ENCODE data around the gene CRISPLD2.
A peak's percentile ranks its signal among the peaks of the same experiment; 100 is the strongest.

Gene CRISPLD2

DNA sequence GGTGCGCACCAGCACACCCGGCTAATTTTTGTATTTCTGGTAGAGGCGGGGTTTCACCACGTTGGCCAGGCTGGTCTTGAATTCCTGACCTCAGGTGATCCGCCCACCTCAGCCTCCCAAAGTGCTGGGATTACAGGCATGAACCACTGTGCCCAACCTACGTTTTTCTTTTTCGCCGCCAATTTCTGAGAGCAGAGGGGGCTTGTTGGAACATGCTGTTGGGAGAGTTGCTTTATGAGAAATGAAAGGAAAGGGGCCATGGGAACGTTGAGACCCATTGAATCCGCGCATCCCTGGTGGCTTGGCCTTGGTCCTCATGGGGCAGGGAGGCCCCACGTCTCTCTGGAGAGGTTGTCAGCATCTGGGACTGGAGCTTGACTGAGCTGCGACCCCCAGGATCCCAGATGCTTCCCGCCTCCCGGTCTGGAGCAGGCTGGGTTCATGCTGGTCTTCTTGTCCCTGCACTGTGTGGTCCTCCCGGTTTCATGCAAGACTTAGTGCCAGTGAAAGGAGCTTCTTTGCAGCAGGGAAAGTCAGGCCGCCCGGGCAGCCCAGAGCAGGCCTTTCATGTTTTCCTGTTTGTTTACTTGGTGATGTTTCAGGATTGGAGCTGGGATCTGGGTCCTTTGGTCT is 22.8 kb downstream of the CRISPLD2 start:
- peak; percentile 40 for DNase-seq (ENCODE audit: low read depth)
- no peak overlapping the region for H3K4me3 ChIP-seq (ENCODE audit: low read length)
- TF ChIP-seq CTCF (IDR thresholded peaks at IDR 0.05; ENCODE audit: insufficient read depth, low read depth, low read length, missing control alignments): no peak

DNA sequence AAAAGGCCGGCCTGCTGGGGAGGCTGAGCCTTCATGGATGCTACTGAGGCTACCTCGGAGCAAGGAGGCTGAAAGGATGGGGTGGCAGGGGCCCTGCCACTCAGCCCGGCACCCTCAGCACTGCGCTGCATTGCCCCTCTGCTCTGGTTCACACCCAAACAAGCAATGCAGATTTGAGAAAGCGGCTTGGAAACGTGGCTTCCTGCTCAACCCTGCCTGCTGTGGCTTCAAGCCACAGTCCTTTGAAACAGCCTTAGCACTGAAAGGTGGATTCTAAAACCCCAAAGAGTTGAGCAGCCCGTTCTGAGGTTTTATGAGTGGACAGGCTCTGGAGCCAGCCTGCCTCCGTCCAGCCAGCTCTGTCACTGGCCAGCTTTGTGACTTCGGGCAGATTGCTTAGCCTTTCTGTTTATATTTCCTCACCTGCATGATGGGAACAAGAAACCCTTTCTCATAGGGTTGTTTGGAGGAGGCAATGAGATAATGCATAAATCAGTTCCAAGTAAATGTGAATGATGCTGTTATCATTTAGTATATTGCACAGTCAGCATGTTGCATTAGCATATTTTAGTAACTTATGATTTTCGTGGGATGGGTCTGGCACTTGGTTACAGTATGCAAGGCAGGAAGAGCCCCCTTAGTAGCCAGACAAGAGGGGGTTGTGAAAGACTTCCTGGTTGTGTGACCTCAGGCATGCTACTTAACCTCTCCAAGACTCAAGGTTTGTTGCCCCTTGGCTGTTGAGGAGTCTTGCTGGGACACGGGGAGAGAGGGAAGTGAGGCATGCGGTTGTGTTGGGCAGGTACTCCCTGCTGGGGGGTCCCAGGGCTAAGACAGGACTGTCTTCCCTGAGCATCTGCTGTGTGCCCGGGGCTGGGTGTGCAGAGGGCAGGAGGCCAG is 23.6 kb downstream of the CRISPLD2 start:
- H3K4me3 ChIP-seq (ENCODE audit: low read length): no peak overlapping the region
- DNase-seq (ENCODE audit: low read depth): no peak
- no peak for TF ChIP-seq CTCF (IDR thresholded peaks at IDR 0.05; ENCODE audit: insufficient read depth, low read depth, low read length, missing control alignments)

DNA sequence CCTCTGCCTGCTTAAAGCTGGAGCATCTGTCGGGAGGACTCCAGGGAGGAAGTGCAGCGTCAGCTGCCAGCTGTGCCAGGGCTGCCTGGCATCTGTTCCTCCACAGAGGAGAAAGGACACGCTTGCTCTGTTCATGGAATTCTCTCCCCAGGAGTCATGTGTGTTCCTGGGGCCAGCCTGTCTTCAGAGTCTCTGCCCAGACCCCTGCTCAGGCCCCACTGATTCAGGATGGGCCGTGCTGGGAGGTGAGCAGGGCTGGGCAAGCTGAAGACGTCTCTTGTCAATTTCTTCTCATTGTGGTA is 24.2 kb downstream of the CRISPLD2 start:
- H3K4me3 ChIP-seq (ENCODE audit: low read length): no peak overlapping the region
- no peak for DNase-seq (ENCODE audit: low read depth)
- TF ChIP-seq CTCF (IDR thresholded peaks at IDR 0.05; ENCODE audit: insufficient read depth, low read depth, low read length, missing control alignments): no peak

GRCh38 chr16:84844559-84845495 is 25.0 kb downstream of the CRISPLD2 start:
- no peak for DNase-seq (ENCODE audit: low read depth)
- no peak overlapping the region for H3K4me3 ChIP-seq (ENCODE audit: low read length)
- no peak for TF ChIP-seq CTCF (IDR thresholded peaks at IDR 0.05; ENCODE audit: insufficient read depth, low read depth, low read length, missing control alignments)

GRCh38 chr16:84845496-84846002 is 25.8 kb downstream of the CRISPLD2 start:
- H3K4me3 ChIP-seq (ENCODE audit: low read length): no peak overlapping the region
- no peak for DNase-seq (ENCODE audit: low read depth)
- no peak for TF ChIP-seq CTCF (IDR thresholded peaks at IDR 0.05; ENCODE audit: insufficient read depth, low read depth, low read length, missing control alignments)

GRCh38 chr16:84847564-84848355 is 28.0 kb downstream of the CRISPLD2 start:
- TF ChIP-seq CTCF (IDR thresholded peaks at IDR 0.05; ENCODE audit: insufficient read depth, low read depth, low read length, missing control alignments): no peak
- H3K4me3 ChIP-seq (ENCODE audit: low read length): no peak overlapping the region
- no peak for DNase-seq (ENCODE audit: low read depth)

Data from epithelial cell of esophagus (primary cell).